ENCODE data around the gene TRIO. TPM values are rescaled to one million over a fixed set of nuclear protein-coding genes. Genes with fewer than 3 reads are reported as not detected.

Gene TRIO
- polyA plus RNA-seq, 1 donor (not counting 4 experiments of a cell fraction or from before 2014, with no cell fraction given) = 57.2 TPM

GRCh38 chr5:14547666-14548065 is 404.5 kb downstream of the TRIO start:
- Histone ChIP-seq H4K20me1 (ENCODE audit: control insufficient read depth, extremely low read depth, insufficient read depth, low read length) (no peaks in the 10 kb centered on the region), H3K9me3 (ENCODE audit: control insufficient read depth, low read depth, low read length) (no peaks in the 10 kb centered on the region), H3K27ac (ENCODE audit: control insufficient read depth, insufficient read depth, low read length) (no peak overlapping the region), H3K9me1 (ENCODE audit: control insufficient read depth, extremely low read depth, insufficient read depth, low read length) (no peaks in the 10 kb centered on the region), H3K9ac (ENCODE audit: control insufficient read depth, extremely low read depth, insufficient read depth, low read length) (no peak overlapping the region), H3K4me1 (ENCODE audit: control insufficient read depth, extremely low read depth, insufficient read depth, low read length) (no peaks in the 10 kb centered on the region), H3K4me3 (ENCODE audit: control insufficient read depth in 2 of 3, extremely low read depth in 1 of 3, insufficient read depth in 2 of 3, low read depth in 1 of 3, low read length in 3 of 3) (no peak overlapping the region), H3K79me2 (ENCODE audit: control insufficient read depth, insufficient read depth, low read length) (no peaks in the 10 kb centered on the region), H3K4me2 (ENCODE audit: control insufficient read depth, extremely low read depth, insufficient read depth, low read depth, low read length) (no peak overlapping the region), H2AFZ (ENCODE audit: control insufficient read depth, low read length) (no peak overlapping the region), H3K36me3 (ENCODE audit: control insufficient read depth in 2 of 2, extremely low read depth in 1 of 2, insufficient read depth in 2 of 2, low read length in 2 of 2) (no peaks in the 10 kb centered on the region), H3K27me3 (ENCODE audit: control insufficient read depth, extremely low read depth, insufficient read depth, low read length) (peaks cover 3% of the 10 kb centered on the region)
- no peak for FAIRE-seq
- TF ChIP-seq CTCF (optimal IDR thresholded peaks at IDR 0.05 in 1 of 3, IDR thresholded peaks at IDR 0.05 in 1 of 3, conservative IDR thresholded peaks at IDR 0.05 in 1 of 3; ENCODE audit: extremely low read depth in 1 of 3, insufficient read depth in 2 of 3, low read length in 3 of 3) (no peak), EZH2 (IDR thresholded peaks at IDR 0.05; ENCODE audit: low read length) (no peak)
- no peak for DNase-seq (ENCODE audit: low read depth, low spot score)
- dilution Hi-C loops (cut with MboI; ENCODE audit: extremely low pct_ligation_motif_present, low sequenced_read_pairs) = no loop called here

GRCh38 chr5:14551211-14551610 is 408.1 kb downstream of the TRIO start:
- H3K4me3 ChIP-seq (ENCODE audit: control insufficient read depth in 2 of 3, extremely low read depth in 1 of 3, insufficient read depth in 2 of 3, low read depth in 1 of 3, low read length in 3 of 3) = no peak overlapping the region
- H3K4me1 ChIP-seq (ENCODE audit: control insufficient read depth, extremely low read depth, insufficient read depth, low read length) = no peaks in the 10 kb centered on the region
- H3K27me3 ChIP-seq (ENCODE audit: control insufficient read depth, extremely low read depth, insufficient read depth, low read length) = no peaks in the 10 kb centered on the region
- dilution Hi-C loops (cut with MboI; ENCODE audit: extremely low pct_ligation_motif_present, low sequenced_read_pairs) = no loop called here
- no peaks in the 10 kb centered on the region for H3K79me2 ChIP-seq (ENCODE audit: control insufficient read depth, insufficient read depth, low read length)
- TF ChIP-seq EZH2 (IDR thresholded peaks at IDR 0.05; ENCODE audit: low read length) (no peak), CTCF (optimal IDR thresholded peaks at IDR 0.05 in 1 of 3, IDR thresholded peaks at IDR 0.05 in 1 of 3, conservative IDR thresholded peaks at IDR 0.05 in 1 of 3; ENCODE audit: extremely low read depth in 1 of 3, insufficient read depth in 2 of 3, low read length in 3 of 3) (no peak)
- H3K36me3 ChIP-seq (ENCODE audit: control insufficient read depth in 2 of 2, extremely low read depth in 1 of 2, insufficient read depth in 2 of 2, low read length in 2 of 2) = no peaks in the 10 kb centered on the region
- no peak overlapping the region for H2AFZ ChIP-seq (ENCODE audit: control insufficient read depth, low read length)
- no peak overlapping the region for H3K27ac ChIP-seq (ENCODE audit: control insufficient read depth, insufficient read depth, low read length)
- H3K9me3 ChIP-seq (ENCODE audit: control insufficient read depth, low read depth, low read length) = no peaks in the 10 kb centered on the region
- no peak overlapping the region for H3K9ac ChIP-seq (ENCODE audit: control insufficient read depth, extremely low read depth, insufficient read depth, low read length)
- no peak overlapping the region for H3K4me2 ChIP-seq (ENCODE audit: control insufficient read depth, extremely low read depth, insufficient read depth, low read depth, low read length)
- DNase-seq (ENCODE audit: low read depth, low spot score) (no peak), FAIRE-seq (no peak)
- H4K20me1 ChIP-seq (ENCODE audit: control insufficient read depth, extremely low read depth, insufficient read depth, low read length) = no peaks in the 10 kb centered on the region
- H3K9me1 ChIP-seq (ENCODE audit: control insufficient read depth, extremely low read depth, insufficient read depth, low read length) = no peaks in the 10 kb centered on the region

Measured in keratinocyte (primary cell).